NCI-H510A treated with DMSO at 0.1 percent for 48 hours (cell line): Measurements from ENCODE around the gene MAGI1.
A peak's percentile ranks its signal among the peaks of the same experiment; 100 is the strongest.

Source experiments
- DNase-seq: peaks from one replicate; lab custom pipeline; 2025; lab: John Stamatoyannopoulos, UW

MAGI1 gene

GRCh38 chr3:65352951-65353350, 685.8 kb downstream of the MAGI1 start:
- no peak for DNase-seq

GRCh38 chr3:65351753-65352152, 687.0 kb downstream of the MAGI1 start:
- no peak for DNase-seq

GRCh38 chr3:65350801-65351476, 687.8 kb downstream of the MAGI1 start:
- DNase-seq = no peak

- DNase-seq = no peak
Observed at GRCh38 chr3:65348398-65348995, 690.2 kb downstream of the MAGI1 start.

GRCh38 chr3:65347166-65347565, 691.6 kb downstream of the MAGI1 start:
- DNase-seq = no peak

- no peak for DNase-seq
Observed at GRCh38 chr3:65344846-65345245, 693.9 kb downstream of the MAGI1 start.

GRCh38 chr3:65344444-65344843, 694.3 kb downstream of the MAGI1 start:
- DNase-seq = no peak

- no peak for DNase-seq
Observed at GRCh38 chr3:65343736-65344135, 695.0 kb downstream of the MAGI1 start.

- DNase-seq = no peak
Observed at GRCh38 chr3:65343026-65343425, 695.7 kb downstream of the MAGI1 start.

- DNase-seq = peak; percentile 3
Observed at GRCh38 chr3:65342084-65342683, 696.5 kb downstream of the MAGI1 start.

- no peak for DNase-seq
Observed at GRCh38 chr3:65339192-65339740, 699.5 kb downstream of the MAGI1 start.

GRCh38 chr3:65338571-65338970, 700.1 kb downstream of the MAGI1 start:
- DNase-seq = no peak

GRCh38 chr3:65335587-65335986, 703.1 kb downstream of the MAGI1 start:
- no peak for DNase-seq

- DNase-seq = no peak
Observed at GRCh38 chr3:65334045-65334665, 704.6 kb downstream of the MAGI1 start.

- no peak for DNase-seq
Observed at GRCh38 chr3:65331730-65332129, 707.0 kb downstream of the MAGI1 start.

- no peak for DNase-seq
Observed at GRCh38 chr3:65330072-65330471, 708.6 kb downstream of the MAGI1 start.

GRCh38 chr3:65328148-65328547, 710.6 kb downstream of the MAGI1 start:
- no peak for DNase-seq

GRCh38 chr3:65326574-65326973, 712.1 kb downstream of the MAGI1 start:
- no peak for DNase-seq

- DNase-seq = no peak
Observed at GRCh38 chr3:65322910-65323309, 715.8 kb downstream of the MAGI1 start.

- DNase-seq = no peak
Observed at GRCh38 chr3:65318231-65318630, 720.5 kb downstream of the MAGI1 start.

GRCh38 chr3:65314916-65315315, 723.8 kb downstream of the MAGI1 start:
- DNase-seq = no peak

- DNase-seq = no peak
Observed at GRCh38 chr3:65314269-65314668, 724.4 kb downstream of the MAGI1 start.

- no peak for DNase-seq
Observed at GRCh38 chr3:65313666-65314065, 725.1 kb downstream of the MAGI1 start.
